Posterior cingulate gyrus (tissue), 11 donors: ENCODE measurements around the gene CPLX1.
"Not testable (repeated sequence)": the region's sequence is repeated elsewhere in the genome, so short reads cannot be mapped to it uniquely, and the experiment has no call there.

Experiments used
- DNase-seq, 10 donors: peaks; one replicate each; pipeline versions ENCODE4 v3.0.0 to v3.0.0-alpha.2; 2020 to 2021; ENCODE audit warnings: mixed read lengths in 3 of 10
- intact Hi-C: fragments of 100-400 bp; cut with DNase I; formaldehyde crosslinking; loops from one replicate; pipeline ENCODE4 v1.15.1; 2023

CPLX1 gene

DNA sequence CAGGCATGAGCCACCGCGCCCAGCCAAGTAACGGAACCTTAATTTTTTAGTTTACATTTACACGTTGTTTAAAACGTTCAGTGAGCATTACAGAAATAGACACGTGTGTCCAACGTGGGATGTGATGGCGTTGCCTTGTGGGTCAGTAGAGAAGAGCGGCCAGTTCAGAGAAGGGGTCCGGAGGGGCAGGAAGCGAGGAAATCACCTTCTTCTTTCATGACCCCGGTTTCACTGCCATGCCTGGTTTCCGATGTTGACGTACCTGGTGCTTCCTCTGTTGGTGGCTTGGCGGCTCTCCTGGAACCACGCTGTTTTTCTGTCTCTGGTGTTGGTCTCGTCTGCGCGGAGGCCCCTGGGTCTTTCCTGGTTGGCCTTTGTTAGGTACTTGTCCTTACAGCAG, 77.5 kb downstream of the CPLX1 start:
- DNase-seq: peak in 3 of 10 donors; percentile 40 to 50 (median 47)
- intact Hi-C loops: loop anchor here (10.0 kb wide), 1 partner anchor 236 kb away; the partner anchor contains the start of gene IDUA

DNA sequence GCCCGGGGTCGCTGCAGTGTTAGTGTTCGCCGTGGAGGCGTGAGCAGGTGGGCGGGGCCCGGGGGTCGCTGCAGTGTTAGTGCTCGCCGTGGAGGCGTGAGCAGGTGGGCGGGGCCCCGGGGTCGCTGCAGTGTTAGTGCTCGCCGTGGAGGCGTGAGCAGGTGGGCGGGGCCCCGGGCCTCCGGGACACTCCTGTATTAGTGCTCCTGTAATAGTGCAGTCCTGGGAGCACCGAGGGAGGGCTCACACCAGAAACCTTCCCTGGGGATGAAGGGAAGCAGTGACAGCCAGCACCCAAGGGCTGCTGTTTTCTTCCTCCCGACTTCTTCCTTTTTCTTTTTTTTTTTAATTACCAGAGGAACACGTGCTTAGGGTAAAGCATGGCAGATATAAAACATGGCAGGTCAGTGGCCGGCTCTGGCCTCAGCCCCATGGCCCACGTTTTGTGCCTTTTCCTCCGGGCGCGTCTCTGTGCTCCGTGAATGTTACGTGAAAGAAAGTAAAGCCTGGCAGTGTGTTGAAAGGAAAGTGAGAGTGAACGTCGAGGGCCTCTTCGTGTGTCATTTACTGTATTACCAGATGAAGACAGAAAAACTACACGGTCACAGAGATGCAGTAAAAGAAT, 78.3 kb downstream of the CPLX1 start:
- intact Hi-C loops: loop anchor here (10.0 kb wide), 1 partner anchor 237 kb away; the partner anchor contains the start of gene IDUA
- DNase-seq: peak in 2 of 10 donors; percentile 39 to 66

DNA sequence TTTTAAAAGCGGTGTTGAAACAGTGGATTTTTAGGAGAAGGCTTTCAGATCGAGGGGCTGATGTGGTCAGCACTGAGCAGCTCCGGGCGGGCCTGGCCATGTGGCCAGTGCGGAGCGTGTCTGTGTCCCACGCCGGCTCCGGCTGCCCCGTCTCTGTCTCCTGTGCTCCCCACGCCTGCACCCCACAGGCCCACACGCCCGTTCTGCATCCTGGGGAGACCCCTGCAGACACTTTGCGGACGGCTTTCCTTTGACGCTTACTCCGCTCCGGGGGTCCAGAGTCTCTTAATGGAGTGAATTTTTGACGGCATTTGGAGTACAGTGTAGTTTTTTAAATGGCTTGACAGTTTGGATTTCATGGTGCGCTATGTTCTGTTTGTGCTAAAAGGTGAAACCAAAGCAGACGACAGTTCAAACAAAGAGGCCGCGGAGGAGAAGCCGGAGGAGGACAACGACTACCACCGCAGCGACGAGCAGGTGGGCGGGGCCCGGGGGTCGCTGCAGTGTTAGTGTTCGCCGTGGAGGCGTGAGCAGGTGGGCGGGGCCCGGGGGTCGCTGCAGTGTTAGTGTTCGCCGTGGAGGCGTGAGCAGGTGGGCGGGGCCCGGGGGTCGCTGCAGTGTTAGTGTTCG, 81.6 kb downstream of the CPLX1 start:
- intact Hi-C loops: loop anchor here (10.0 kb wide), 1 partner anchor 240 kb away; the partner anchor contains the start of gene IDUA
- peak in 3 of 10 donors; percentile 67 to 69 (median 68) for DNase-seq

DNA sequence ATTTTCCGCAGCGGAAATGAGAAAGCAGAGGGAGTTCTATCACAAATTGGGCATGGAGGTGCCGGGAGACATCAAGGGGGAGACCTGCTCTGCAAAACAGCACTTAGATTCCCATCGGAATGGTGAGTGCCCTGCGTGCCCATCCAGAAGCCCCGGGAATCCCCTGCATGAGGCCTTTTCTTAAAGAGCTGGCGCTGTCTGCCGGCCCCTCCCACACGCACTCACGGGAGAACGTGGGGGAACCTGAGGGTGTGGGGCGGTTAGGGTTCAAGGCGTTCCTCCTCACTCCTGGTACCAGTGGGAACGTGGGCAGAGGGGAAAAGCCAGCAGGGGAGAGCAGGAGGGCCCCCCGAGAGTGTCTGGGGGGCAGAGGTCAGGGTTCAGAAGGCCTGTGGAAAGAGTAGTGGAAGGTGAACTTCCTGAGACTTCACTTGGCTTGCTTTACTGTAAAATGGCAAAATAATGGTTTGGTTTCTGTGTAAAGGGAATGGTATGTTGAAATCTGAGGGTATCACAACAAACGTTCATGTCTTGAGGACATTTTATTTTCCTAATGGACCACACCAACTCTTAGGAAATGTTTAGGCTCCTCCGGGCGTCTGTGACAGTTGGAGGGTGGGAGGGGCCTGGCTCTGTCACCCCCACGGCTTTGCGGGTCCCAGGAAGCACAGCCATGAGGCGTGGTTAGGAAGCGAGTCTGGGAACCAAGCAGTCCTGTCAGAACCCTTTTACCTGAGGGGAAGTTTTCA, 82.3 kb downstream of the CPLX1 start:
- DNase-seq: peak in 2 of 10 donors; percentile 33 to 58
- intact Hi-C loops: loop anchor here (10.0 kb wide), 1 partner anchor 241 kb away; the partner anchor contains the start of gene IDUA

DNA sequence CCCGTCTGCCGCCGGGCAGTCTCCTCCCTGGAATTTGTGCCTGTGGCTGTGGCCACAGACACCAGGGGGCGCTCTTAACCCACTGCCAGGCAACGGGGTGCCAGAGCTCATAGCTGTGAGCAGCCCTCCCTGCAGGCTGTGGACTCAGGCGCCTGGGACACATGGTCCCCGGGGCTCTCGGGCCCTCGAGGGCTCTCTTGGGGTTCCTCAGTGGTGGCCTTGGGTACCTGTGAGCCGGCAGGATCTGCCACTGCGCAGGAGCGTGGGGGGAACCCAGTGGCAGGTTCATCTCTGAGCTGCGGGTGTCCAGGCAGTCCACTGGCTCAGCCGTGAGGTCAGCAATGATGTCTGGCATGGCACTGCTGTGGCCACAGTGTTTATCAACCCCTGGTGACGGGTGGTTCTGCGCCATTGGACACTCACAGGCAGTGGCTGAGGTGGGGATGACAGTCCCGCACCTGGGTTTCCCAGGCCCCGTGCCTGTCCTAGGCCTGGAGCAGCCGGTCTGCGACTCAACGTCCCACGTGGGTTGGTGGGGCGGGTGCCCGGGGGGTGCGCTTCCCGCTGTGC, 83.1 kb downstream of the CPLX1 start:
- intact Hi-C loops: loop anchor here (10.0 kb wide), 1 partner anchor 242 kb away; the partner anchor contains the start of gene IDUA
- peak in 8 of 10 donors; percentile 60 to 94 (median 70) for DNase-seq

DNA sequence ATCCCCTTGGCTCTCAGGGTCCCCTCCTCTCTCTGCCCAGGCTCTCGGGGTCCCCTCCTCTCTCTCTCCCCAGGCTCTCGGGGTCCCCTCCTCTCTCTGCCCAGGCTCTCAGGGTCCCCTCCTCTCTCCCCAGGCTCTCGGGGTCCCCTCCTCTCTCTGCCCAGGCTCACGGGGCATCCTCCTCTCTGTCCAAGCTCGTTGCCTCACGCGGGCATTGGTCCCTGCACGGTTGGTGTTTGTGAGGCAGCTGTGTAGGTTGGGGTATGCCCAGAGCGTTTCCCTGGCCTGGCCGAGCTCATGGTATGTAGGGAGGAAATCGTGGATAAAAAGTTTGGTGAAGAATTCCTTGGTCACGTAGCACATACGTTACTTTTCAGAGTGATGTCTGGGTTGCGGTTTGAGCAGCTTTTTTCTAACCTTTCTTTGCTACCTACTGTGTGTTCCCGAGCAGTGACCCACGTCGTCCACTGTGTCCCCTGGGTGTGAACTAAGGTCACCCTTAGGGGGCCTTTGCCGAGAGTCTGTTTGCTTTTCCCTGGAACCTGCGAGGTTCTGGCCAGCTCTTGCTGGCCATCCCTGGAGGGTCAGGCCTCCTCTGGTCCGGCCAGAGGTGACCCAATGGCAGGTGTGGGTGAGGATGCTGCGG, 83.7 kb downstream of the CPLX1 start:
- intact Hi-C loops: loop anchor here (10.0 kb wide), 1 partner anchor 243 kb away; the partner anchor contains the start of gene IDUA
- peak in 1 of 10 donors; percentile 59 for DNase-seq

DNA sequence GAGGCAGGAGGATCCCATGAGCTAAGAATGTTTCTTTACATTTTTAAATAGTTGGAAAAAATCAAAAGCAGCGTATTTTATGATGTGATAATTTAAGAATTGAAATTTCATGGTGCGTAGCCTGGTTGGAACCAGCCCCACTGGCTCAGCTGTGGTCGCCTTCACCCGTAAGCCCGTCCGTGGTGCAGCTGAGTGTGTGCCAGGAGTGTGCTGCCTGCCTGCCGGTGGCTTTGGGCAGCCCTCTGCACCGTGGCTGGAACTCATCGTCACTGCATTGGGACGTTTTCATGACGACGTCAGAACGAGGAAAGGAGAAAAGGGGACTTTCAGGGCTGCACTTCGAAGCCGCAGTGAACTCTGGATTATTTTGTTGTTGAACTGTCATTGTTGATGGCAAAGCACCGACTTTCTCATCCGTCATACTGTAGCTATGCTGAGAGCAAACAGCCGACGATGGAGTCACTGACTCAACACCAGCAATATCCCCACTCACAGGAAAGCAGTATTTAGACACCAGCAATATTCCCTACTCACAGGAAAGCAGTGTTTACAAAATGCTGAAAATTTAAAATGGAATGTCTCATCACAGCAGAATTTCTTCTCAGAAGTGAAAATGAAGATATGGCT, 85.2 kb downstream of the CPLX1 start:
- peak in 1 of 10 donors; percentile 71 for DNase-seq
- intact Hi-C loops: loop anchor here (10.0 kb wide), 1 partner anchor 244 kb away; the partner anchor contains the start of gene IDUA

DNA sequence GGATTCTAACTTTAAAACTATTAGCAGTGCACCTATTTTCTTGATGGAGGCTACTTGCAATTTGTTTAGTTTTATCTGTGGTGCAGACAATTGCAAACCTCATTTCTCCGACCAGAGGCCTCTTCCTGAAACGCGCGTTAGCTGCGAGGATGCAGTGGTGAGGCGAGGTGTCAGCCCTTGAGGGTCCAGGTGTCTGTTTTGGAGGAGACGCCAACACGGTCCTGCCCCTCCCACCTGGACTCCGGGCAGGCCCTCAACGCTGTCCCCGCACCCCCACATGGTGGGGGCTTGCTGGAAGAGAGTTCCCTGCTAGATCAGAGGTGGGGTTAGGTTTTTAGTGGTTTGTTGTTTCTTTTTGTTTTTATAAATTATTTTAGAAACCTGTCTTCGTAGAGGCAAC, 85.9 kb downstream of the CPLX1 start:
- peak in 1 of 10 donors; percentile 41 for DNase-seq
- intact Hi-C loops: loop anchor here (10.0 kb wide), 1 partner anchor 245 kb away; the partner anchor contains the start of gene IDUA

DNA sequence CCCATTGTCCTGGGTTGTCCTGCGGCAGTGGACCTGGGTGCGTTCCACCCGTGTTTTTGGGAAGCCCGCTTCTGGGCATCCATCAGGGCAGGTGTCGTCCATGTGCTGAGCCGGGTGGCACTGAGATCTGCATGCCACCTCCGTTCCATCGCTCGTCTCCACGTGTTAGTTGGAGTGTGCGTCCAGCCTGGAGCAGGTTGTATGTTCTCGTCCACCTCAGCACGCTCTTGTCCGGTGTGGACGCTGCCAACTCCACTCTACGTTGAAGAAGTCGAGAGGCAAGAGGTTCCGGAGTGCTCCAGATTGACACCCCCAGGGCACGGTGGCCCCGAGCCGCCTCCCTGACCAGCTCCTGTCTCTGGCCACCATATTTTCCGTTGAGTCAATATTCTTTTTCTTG, 86.4 kb downstream of the CPLX1 start:
- DNase-seq: peak in 1 of 10 donors; percentile 33
- intact Hi-C loops: no loop called here

DNA sequence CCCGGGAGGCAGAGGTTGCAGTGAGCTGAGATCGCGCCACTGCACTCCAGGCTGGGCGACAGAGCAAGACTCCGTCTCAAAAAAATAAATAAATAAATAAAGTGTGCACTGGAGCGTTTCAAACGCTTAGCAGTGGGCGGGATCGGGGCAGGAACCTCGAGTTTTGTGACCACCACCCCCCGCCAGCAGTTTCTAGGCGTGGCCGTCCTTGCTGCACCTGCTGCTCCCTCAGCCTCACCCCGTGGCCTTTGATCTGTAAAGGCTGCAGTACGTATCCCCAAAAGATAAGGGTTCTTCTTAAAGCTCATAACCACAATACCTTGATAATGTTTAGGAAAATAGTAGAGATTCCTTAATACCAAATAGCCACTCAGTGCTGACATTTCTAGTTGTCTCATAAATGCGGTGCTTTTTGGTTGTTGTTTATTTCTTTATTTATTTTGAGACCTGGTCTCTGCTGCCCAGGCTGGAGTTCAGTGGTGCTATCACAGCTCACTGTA, 87.1 kb downstream of the CPLX1 start:
- intact Hi-C loops: no loop called here
- peak in 1 of 10 donors; percentile 61 for DNase-seq

DNA sequence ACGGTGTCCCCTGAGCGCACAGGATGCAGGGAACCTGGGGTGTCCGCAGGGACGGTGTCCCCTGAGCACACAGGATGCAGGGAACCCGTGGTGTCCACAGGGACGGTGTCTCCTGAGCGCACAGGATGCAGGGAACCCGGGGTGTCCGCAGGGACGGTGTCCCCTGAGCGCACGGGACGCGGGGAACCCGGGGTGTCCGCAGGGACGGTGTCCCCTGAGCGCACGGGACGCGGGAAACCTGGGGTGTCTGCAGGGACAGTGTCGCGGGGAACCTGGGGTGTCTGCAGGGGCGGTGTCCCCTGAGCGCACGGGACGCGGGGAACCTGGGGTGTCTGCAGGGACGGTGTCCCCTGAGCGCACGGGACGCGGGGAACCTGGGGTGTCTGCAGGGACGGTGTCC, 89.4 kb downstream of the CPLX1 start:
- intact Hi-C loops: not testable (repeated sequence)
- peak in 2 of 10 donors; percentile 39 to 72 for DNase-seq

DNA sequence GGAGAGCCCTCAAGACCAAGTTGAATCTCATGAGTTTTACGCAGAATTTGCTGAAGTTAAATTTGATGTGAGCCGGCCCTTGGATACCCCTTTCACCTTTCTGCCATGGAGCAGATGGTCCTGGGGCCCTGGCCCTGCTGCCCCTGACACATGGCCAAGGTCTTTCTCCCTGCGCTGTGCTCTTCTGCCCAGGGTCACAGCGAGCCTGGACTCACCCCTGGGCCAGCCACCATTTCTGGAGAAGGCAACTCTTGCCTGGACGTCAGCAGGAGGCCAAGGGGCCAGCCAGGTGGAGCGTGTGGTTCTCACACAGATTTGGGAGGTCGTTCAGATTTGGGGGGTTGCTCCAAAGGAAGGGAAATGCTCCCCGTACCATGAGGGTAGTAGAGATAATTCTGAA, 90.3 kb downstream of the CPLX1 start:
- peak in 2 of 10 donors; percentile 39 to 81 for DNase-seq
- intact Hi-C loops: no loop called here
